Measurements from ENCODE around the gene ANKRD6.

DNA sequence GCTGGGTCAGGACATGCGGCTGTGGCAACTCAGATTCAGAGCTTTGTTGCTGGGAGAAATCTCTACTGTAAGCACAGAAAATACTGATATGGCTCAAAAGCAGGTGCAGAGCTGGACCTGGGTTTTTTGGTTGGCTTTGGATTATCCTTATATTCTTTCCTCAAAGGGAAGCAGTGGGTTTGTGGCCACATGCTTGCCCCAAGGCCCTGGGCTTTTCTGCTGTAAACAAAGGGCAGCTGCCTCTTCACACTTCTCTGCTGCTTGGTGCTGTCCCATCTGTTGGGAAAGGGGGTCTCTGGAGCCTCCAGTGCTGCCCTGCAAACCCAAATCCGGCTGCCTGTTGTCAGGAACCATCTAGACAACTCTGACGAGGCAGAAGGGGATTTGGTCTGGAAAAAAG, 52.4 kb downstream of the ANKRD6 start:
- TF ChIP-seq, protein P1, sequence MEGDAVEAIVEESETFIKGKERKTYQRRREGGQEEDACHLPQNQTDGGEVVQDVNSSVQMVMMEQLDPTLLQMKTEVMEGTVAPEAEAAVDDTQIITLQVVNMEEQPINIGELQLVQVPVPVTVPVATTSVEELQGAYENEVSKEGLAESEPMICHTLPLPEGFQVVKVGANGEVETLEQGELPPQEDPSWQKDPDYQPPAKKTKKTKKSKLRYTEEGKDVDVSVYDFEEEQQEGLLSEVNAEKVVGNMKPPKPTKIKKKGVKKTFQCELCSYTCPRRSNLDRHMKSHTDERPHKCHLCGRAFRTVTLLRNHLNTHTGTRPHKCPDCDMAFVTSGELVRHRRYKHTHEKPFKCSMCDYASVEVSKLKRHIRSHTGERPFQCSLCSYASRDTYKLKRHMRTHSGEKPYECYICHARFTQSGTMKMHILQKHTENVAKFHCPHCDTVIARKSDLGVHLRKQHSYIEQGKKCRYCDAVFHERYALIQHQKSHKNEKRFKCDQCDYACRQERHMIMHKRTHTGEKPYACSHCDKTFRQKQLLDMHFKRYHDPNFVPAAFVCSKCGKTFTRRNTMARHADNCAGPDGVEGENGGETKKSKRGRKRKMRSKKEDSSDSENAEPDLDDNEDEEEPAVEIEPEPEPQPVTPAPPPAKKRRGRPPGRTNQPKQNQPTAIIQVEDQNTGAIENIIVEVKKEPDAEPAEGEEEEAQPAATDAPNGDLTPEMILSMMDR (IDR thresholded peaks at IDR 0.05), result no peak
- no peak for TF ChIP-seq POLR2A (IDR thresholded peaks at IDR 0.05)
